DOHH2 (cell line): Measurements from ENCODE around the gene SMARCD3.

Experiments used
- EZH2phosphoT487 ChIP-seq: fragments of 200-600 bp; sonication (generic); IDR thresholded peaks from 2 replicates; pipeline ENCODE4 v1.6.1; 2017; ENCODE audit warnings: borderline replicate concordance, mild to moderate bottlenecking, antibody characterized with exemption, low read length, moderate library complexity, mixed read lengths
- TF ChIP-seq, protein P1 (sequence below): fragments of 200-600 bp; sonication (generic); IDR thresholded peaks from one replicate; pipeline ENCODE4 v1.5.1; 2014; ENCODE audit warnings: antibody characterized with exemption, mild to moderate bottlenecking, low read depth, low read length; ENCODE audit not compliant: poor library complexity, severe bottlenecking

DNA sequence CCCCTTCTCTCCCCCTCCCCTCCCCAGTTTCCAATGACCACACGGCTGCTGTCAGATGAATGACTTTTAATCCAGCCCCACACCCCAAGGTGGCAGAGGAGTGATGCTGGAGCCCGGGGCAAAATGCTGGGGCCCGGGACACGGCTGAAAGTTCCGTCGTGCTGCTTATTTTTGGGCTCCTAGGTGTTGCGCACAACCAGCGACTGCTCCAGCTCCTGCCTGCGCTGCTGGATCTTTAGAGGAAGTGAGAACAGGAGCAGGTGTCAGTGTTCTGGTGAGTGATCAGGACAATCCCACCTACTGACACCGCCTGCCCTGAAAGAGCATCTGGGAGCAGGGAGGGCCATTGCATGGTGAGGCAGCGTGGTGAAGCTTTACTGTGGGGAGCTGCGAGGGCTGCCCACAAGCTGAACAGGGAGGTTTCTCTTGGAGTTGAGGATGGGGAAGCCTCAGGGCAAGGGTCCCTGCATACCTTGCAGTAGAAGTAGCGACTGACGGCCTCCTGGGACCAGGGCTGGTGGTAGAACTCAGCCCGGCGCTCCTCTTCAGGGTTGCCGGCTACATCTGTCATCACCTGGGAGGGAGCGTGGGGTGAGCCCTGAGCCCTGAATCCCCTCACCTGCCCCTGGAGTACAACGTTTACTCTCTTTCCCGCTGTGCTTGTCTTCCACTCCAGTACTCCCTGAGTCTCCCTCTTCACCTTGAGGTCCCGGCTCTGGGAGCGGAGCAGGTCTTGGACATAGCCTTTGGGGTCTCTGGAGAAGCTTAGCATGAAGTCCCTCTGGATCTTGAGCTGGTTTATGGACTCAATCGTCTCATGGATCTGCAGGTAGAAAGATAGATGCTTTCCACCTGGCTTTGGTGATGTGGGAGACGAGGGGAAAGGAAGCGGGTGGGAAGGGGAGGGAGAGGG lies 9.3 kb downstream of the SMARCD3 start:
- TF ChIP-seq, protein P1, sequence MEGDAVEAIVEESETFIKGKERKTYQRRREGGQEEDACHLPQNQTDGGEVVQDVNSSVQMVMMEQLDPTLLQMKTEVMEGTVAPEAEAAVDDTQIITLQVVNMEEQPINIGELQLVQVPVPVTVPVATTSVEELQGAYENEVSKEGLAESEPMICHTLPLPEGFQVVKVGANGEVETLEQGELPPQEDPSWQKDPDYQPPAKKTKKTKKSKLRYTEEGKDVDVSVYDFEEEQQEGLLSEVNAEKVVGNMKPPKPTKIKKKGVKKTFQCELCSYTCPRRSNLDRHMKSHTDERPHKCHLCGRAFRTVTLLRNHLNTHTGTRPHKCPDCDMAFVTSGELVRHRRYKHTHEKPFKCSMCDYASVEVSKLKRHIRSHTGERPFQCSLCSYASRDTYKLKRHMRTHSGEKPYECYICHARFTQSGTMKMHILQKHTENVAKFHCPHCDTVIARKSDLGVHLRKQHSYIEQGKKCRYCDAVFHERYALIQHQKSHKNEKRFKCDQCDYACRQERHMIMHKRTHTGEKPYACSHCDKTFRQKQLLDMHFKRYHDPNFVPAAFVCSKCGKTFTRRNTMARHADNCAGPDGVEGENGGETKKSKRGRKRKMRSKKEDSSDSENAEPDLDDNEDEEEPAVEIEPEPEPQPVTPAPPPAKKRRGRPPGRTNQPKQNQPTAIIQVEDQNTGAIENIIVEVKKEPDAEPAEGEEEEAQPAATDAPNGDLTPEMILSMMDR = no peak
- no peak for TF ChIP-seq EZH2phosphoT487
